ENCODE measurements around the gene KCNC4.

GRCh38 chr1:110243146-110243545 is 33.0 kb downstream of the KCNC4 start:
- TF ChIP-seq, protein P1, sequence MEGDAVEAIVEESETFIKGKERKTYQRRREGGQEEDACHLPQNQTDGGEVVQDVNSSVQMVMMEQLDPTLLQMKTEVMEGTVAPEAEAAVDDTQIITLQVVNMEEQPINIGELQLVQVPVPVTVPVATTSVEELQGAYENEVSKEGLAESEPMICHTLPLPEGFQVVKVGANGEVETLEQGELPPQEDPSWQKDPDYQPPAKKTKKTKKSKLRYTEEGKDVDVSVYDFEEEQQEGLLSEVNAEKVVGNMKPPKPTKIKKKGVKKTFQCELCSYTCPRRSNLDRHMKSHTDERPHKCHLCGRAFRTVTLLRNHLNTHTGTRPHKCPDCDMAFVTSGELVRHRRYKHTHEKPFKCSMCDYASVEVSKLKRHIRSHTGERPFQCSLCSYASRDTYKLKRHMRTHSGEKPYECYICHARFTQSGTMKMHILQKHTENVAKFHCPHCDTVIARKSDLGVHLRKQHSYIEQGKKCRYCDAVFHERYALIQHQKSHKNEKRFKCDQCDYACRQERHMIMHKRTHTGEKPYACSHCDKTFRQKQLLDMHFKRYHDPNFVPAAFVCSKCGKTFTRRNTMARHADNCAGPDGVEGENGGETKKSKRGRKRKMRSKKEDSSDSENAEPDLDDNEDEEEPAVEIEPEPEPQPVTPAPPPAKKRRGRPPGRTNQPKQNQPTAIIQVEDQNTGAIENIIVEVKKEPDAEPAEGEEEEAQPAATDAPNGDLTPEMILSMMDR (IDR thresholded peaks at IDR 0.05), result no peak
- no peak for TF ChIP-seq POLR2AphosphoS5 (IDR thresholded peaks at IDR 0.05)
